GM19351 (cell line): ENCODE results near the gene PPP1R12A.

Source experiments
- ATAC-seq: cut with Tn5 transposase; IDR thresholded peaks from one replicate; pipeline ENCODE4 v1.9.1; 2021; ENCODE audit warnings: mild to moderate bottlenecking, moderate library complexity; ENCODE audit not compliant: unreplicated experiment

The PPP1R12A gene

GRCh38 chr12:79775355-79776027, 159.4 kb downstream of the PPP1R12A start:
- no peak for ATAC-seq

- no peak for ATAC-seq
Measured at GRCh38 chr12:79773896-79774295, 161.0 kb downstream of the PPP1R12A start.

DNA sequence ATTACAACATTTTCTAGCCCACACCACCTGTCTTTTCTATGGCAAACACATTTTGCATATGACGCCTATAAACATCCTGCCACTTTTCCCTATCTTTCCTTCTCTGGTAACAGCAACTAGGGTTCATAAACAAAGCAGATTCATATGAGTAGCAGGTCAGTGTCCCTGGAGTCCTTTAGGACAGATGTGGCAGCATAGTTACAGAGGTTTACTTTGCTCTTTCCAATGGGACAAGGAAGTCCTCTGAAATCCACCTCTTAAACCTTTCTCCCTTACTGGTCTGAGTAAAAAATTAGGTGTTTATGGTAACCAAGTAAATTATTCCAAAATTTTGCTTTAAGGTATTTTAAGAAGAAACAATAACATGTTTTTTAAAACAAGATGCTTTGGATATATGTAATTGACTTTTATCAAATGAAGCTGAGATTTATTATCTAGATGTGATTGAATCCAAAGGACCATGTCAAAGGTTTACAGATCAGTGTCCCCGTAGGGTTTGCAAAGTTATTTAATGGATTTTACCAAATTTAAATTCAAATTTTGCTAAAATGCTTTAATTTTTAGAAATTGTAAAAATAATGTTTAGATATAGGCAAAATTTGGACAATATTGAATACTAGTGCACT, 164.9 kb downstream of the PPP1R12A start:
- no peak for ATAC-seq

- ATAC-seq = no peak
Measured at GRCh38 chr12:79769189-79769859, 165.6 kb downstream of the PPP1R12A start.

DNA sequence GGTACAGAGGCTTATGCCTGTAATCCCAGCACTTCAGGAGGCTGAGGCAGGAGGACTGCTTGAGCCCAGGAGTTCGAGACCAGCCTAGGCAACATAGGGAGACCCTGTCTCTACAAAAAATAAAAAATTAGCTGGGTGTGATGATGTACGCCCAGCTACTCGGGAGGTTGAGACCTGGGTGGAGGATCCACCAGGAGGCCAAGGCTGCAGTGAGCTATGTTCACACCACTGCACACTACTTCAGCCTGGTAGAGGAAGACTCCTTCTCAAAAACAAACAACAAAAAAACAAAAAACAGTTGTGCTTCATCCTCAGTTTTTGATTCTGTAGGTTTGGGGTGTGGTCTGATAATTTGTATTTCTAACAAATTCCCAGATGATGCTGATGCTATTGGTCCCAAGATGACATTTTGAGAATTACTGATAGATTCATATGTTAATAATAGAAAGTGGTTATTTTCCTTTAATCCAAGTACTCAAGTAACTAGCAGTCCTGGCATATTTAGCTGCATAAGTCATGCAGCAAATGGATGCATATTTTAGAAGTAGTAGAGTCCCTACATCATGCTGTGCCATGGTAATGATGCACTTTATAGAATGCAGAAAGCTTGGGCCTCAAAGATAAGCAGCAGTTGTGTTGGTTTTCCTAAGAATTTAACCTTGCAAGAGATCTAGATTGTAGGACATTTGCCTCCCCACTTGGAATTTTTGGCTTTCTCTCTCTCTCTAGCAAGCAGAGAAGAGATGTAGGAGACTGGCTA, 168.0 kb downstream of the PPP1R12A start:
- ATAC-seq = no peak

DNA sequence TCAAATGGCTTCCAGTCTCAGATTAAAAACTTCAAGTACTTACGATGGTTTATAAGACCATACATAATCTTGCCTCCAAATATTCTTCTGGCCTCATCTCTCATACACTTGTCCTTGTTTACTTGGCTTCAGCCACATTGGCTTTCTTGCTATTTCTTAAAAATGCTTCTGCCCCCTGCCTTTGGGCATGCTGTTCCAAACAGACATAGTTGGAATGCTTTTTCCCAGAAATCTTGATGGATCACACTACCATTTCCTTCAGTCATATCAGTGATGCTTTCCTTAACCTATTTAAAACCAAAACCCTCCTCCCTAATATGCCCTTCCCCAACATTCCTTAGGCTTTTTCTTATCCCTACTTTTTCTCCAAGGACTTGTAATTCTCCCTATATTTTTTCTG, 169.7 kb downstream of the PPP1R12A start:
- no peak for ATAC-seq

GRCh38 chr12:79764641-79765040, 170.3 kb downstream of the PPP1R12A start:
- no peak for ATAC-seq

DNA sequence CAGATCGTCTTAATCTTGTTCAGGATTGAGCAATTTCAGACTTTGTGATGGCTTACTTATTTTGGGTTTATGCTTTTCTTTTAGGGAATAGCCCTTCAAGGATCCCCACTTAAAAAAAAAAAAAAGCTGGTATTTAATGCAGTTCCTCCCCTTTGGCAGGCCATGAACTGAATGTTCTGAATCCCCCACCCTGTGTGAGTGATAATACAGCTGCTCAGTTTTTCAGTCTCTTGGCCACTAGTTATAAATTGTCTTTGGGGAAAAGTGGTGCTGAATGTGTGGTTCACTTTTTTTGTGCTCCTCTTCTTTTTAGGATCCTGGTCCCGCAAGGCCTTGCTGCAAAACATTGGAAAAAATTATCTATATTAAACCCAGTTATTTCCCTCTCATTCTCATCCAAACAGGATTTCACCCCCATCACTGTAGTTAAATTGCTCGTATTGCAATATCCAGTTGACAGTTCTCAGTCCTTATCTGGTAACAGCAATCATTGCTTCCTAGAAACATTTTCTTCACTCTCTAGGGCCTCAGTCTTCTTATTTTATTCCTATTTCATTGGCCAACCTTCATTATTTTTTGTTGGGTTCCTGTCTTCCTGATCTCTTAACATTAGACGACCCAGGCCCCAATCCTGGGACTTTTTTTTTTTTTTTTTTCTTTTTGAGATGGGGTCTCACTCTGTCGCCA, 171.0 kb downstream of the PPP1R12A start:
- no peak for ATAC-seq

DNA sequence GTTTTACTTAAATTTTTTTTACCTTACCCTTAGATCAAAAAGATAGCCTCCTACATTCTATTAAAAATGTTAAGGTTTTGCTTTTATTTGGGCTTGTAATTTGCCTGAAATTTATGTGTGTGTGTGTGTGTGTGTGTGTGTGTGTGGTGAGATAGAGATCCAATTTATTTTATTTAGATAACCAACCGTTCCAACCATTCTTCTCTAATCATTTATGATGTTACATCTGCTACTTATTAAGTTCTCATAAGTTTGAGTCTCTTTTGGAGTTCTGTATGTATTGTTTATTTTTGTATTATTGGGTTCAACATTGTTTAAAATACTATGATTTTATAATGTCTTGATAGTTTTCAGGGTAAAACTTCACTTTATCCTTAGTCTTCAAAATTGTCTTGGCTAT, 173.6 kb downstream of the PPP1R12A start:
- no peak for ATAC-seq

GRCh38 chr12:79747274-79747673, 187.6 kb downstream of the PPP1R12A start:
- no peak for ATAC-seq

DNA sequence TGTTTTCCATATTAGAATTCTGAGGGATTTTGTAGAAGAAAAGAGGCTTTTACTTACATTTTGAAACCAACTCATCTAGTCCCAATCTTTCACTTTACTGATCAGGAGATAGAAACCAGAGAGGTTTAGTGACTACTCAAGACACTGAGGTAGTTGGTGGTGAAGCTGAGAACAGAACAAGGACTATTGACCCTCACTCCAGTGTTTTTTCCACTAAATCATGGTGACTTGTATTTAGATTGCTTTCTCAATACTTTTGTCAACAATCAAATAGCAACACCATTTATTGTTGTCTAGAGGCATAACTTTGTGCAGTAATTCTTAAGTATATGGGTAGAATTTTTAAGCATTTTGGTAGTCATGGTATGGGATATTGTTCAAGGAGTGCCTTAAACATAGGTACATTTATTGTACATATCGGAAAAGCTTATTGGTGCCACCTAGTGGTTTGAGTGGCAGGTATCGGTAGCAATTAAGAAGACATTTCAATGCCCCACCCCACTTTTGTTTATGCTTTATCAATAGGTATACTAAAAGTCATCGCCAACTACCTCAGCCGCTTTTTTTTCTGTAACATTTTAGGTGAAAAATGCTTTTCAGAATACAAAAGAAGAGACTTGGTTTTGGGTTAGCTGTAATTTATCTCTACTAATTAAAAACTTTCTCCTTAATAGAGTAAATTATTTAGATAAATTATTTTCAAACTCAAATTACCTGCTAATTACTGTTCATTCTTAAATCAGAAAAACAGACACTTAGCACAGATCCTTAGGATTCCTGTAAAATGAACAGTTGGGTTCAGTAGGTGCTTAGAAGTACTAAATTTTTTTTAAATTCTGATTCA, 196.8 kb downstream of the PPP1R12A start:
- ATAC-seq = peak; percentile 89

DNA sequence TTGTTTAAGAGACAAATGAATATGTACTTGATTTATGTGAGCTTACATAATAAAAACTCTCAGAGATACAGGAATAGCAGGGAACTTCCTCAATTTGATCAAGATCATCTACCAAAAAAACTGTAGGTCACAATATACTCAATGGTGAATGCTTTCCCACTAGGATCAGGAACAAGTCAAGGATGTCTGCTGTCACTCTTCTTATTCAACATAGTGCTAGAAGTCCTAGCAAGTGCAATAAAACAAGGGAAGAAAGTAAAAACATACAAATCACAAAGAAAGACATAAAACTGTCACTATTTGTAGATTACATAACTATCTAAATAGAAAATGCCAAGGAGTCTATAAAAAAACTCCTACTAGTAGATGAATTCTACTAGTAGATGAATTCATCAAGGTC, 202.3 kb downstream of the PPP1R12A start:
- ATAC-seq = no peak

- ATAC-seq = no peak
Measured at GRCh38 chr12:79725987-79726386, 208.9 kb downstream of the PPP1R12A start.
